H9 (cell line): ENCODE data around the gene CIB4. TPM values are rescaled to one million over a fixed set of nuclear protein-coding genes. Genes with fewer than 3 reads are reported as not detected.
A peak's percentile ranks its signal among the peaks of the same experiment; 100 is the strongest.

Source experiments
- DNase-seq: peaks from one replicate; pipeline ENCODE4 v3.0.0-alpha.2; 2017
- H2AFZ ChIP-seq: one replicate; pipeline ENCODE4 v1.6.1; 2013; ENCODE audit warnings: mild to moderate bottlenecking, low read length, control low read depth, moderate library complexity
- H2AK5ac ChIP-seq: 2 replicates; pipeline ENCODE4 v1.6.1; 2013; ENCODE audit warnings: low read length, control low read depth, mixed read lengths; ENCODE audit not compliant: insufficient read length
- H2BK120ac ChIP-seq: one replicate; pipeline ENCODE4 v1.6.1; 2013; ENCODE audit warnings: low read depth, mild to moderate bottlenecking, low read length, control low read depth, inconsistent platforms; ENCODE audit not compliant: poor library complexity, severe bottlenecking
- H2BK12ac ChIP-seq: 2 replicates; pipeline ENCODE4 v1.6.1; 2013; ENCODE audit warnings: low read length, control low read depth, mixed read lengths, low read depth; ENCODE audit not compliant: insufficient read length
- H2BK15ac ChIP-seq: 2 replicates; pipeline ENCODE4 v1.6.1; 2013; ENCODE audit warnings: low read depth, low read length, control low read depth
- H2BK20ac ChIP-seq: one replicate; pipeline ENCODE4 v1.6.1; 2013; ENCODE audit warnings: low read depth, mild to moderate bottlenecking, low read length, control low read depth, inconsistent platforms; ENCODE audit not compliant: poor library complexity, severe bottlenecking
- H2BK5ac ChIP-seq: 2 replicates; pipeline ENCODE4 v1.6.1; 2013; ENCODE audit warnings: low read length, control low read depth, mixed read lengths; ENCODE audit not compliant: insufficient read length
- H3K14ac ChIP-seq: 2 replicates; pipeline ENCODE4 v1.6.1; 2013; ENCODE audit warnings: low read length, control low read depth; ENCODE audit not compliant: insufficient read depth
- H3K18ac ChIP-seq: 2 replicates; pipeline ENCODE4 v1.6.1; 2013; ENCODE audit warnings: low read depth, mild to moderate bottlenecking, mixed read lengths, low read length, control low read depth; ENCODE audit not compliant: insufficient read length
- H3K23ac ChIP-seq: 2 replicates; pipeline ENCODE4 v1.6.1; 2013; ENCODE audit warnings: low read length, control low read depth, mixed read lengths, low read depth; ENCODE audit not compliant: insufficient read length
- H3K23me2 ChIP-seq: 2 replicates; pipeline ENCODE4 v1.6.1; 2013; ENCODE audit warnings: low read depth, mild to moderate bottlenecking, mixed read lengths, low read length, control low read depth; ENCODE audit not compliant: insufficient read length, poor library complexity, severe bottlenecking
- H3K27ac ChIP-seq: 2 replicates; pipeline ENCODE4 v1.5.1; 2013; ENCODE audit warnings: low read length, control low read depth, mixed read lengths, low read depth; ENCODE audit not compliant: insufficient read length
- H3K27me3 ChIP-seq: 2 replicates; pipeline ENCODE4 v1.6.1; 2013; ENCODE audit warnings: low read length, control low read depth, inconsistent platforms; ENCODE audit not compliant: insufficient read depth
- H3K4ac ChIP-seq: 2 replicates; pipeline ENCODE4 v1.6.1; 2013; ENCODE audit warnings: low read depth, mild to moderate bottlenecking, control low read depth, inconsistent platforms, low read length, moderate library complexity
- H3K4me1 ChIP-seq: 2 replicates; pipeline ENCODE4 v1.6.1; 2013; ENCODE audit warnings: low read length, control low read depth, inconsistent platforms; ENCODE audit not compliant: insufficient read depth
- H3K4me2 ChIP-seq: 2 replicates; pipeline ENCODE4 v1.6.1; 2013; ENCODE audit warnings: low read length, control low read depth, mixed read lengths; ENCODE audit not compliant: insufficient read length, insufficient read depth
- H3K56ac ChIP-seq: 2 replicates; pipeline ENCODE4 v1.6.1; 2013; ENCODE audit warnings: low read depth, mild to moderate bottlenecking, mixed read lengths, low read length, control low read depth; ENCODE audit not compliant: insufficient read length
- H3K79me1 ChIP-seq: 2 replicates; pipeline ENCODE4 v1.6.1; 2013; ENCODE audit warnings: low read depth, mild to moderate bottlenecking, moderate library complexity, low read length, control low read depth, inconsistent platforms; ENCODE audit not compliant: insufficient read depth, poor library complexity, severe bottlenecking
- H3K79me2 ChIP-seq: 2 replicates; pipeline ENCODE4 v1.6.1; 2013; ENCODE audit warnings: low read length, control low read depth, inconsistent platforms; ENCODE audit not compliant: insufficient read depth
- H3K9ac ChIP-seq: 2 replicates; pipeline ENCODE4 v1.6.1; 2013; ENCODE audit warnings: low read length, control low read depth, mixed read lengths; ENCODE audit not compliant: insufficient read length; ENCODE audit errors: extremely low read depth
- H3K9me3 ChIP-seq: one replicate; pipeline ENCODE4 v1.6.1; 2013; ENCODE audit warnings: low read depth, low read length, inconsistent platforms; ENCODE audit not compliant: control insufficient read depth
- H3T11ph ChIP-seq: one replicate; pipeline ENCODE4 v1.6.1; 2013; ENCODE audit warnings: mild to moderate bottlenecking, low read length, control low read depth, inconsistent platforms
- H4K20me1 ChIP-seq: one replicate; pipeline ENCODE4 v1.6.1; 2013; ENCODE audit not compliant: control insufficient read depth, insufficient read length, insufficient read depth
- H4K5ac ChIP-seq: 2 replicates; pipeline ENCODE4 v1.6.1; 2013; ENCODE audit warnings: low read depth, mild to moderate bottlenecking, mixed read lengths, low read length, control low read depth; ENCODE audit not compliant: insufficient read length
- H4K8ac ChIP-seq: replicated peaks from 2 replicates; pipeline ENCODE4 v1.6.1; 2013; ENCODE audit warnings: low read length, control low read depth, mixed read lengths, low read depth; ENCODE audit not compliant: insufficient read length
- H4K91ac ChIP-seq: 2 replicates; pipeline ENCODE4 v1.6.1; 2013; ENCODE audit warnings: low read depth, mild to moderate bottlenecking, moderate library complexity, mixed read lengths, low read length, control low read depth; ENCODE audit not compliant: insufficient read length
- H3K27ac Mint-ChIP-seq, 3 experiments: 2 replicates in 2 of 3; 3 replicates in 1 of 3; pipeline ENCODE4 v1.8.0; 2020 to 2021; ENCODE audit warnings: mixed read lengths in 3 of 3, mild to moderate bottlenecking in 1 of 3, moderate library complexity in 1 of 3
- H3K27me3 Mint-ChIP-seq: 2 replicates; pipeline ENCODE4 v1.8.0; 2021; ENCODE audit warnings: low read depth, mild to moderate bottlenecking, moderate library complexity, mixed read lengths
- H3K36me3 Mint-ChIP-seq, 3 experiments: 2 replicates in 2 of 3; 3 replicates in 1 of 3; pipeline ENCODE4 v1.8.0; 2020 to 2021; ENCODE audit warnings: low read depth in 3 of 3, mixed read lengths in 3 of 3; ENCODE audit not compliant: insufficient read depth in 1 of 3
- H3K4me1 Mint-ChIP-seq, 2 experiments: 2 replicates each; pipeline ENCODE4 v1.8.0; 2020; ENCODE audit warnings: mixed read lengths in 2 of 2
- H3K4me3 Mint-ChIP-seq, 2 experiments: 2 replicates in 1 of 2; 3 replicates in 1 of 2; pipeline ENCODE4 v1.8.0; 2020 to 2021; ENCODE audit warnings: mild to moderate bottlenecking in 2 of 2, mixed read lengths in 2 of 2, moderate library complexity in 1 of 2
- H3K9me3 Mint-ChIP-seq, 2 experiments: 2 replicates in 1 of 2; 3 replicates in 1 of 2; pipeline ENCODE4 v1.8.0; 2020; ENCODE audit warnings: mild to moderate bottlenecking in 2 of 2, mixed read lengths in 2 of 2, moderate library complexity in 1 of 2
- WGBS: extraction: QIAGEN DNeasy Blood & Tissue Kit; methylation state at CpG from one replicate; pipeline ENCODE4 v1.1.7; 2013; ENCODE audit warnings: missing lambda C conversion rate, low lambda C conversion rate, mixed read lengths; ENCODE audit not compliant: insufficient read length; ENCODE audit errors: extremely low coverage; 5-methylcytosine and 5-hydroxymethylcytosine counted together
- total RNA-seq: library from RNA; stranded (reverse); gene quantifications from 2 replicates; pipeline ENCODE4 v1.2.1, GENCODE V29; 2021
- TF ChIP-seq, protein P1 (sequence below): fragments of 200-600 bp; sonication (generic); conservative IDR thresholded peaks from 3 replicates; pipeline ENCODE4 v1.8.0; 2021; ENCODE audit warnings: antibody characterized with exemption, mild to moderate bottlenecking

Gene CIB4
- total RNA-seq, 1 experiment from 2014 or later: not detected

DNA sequence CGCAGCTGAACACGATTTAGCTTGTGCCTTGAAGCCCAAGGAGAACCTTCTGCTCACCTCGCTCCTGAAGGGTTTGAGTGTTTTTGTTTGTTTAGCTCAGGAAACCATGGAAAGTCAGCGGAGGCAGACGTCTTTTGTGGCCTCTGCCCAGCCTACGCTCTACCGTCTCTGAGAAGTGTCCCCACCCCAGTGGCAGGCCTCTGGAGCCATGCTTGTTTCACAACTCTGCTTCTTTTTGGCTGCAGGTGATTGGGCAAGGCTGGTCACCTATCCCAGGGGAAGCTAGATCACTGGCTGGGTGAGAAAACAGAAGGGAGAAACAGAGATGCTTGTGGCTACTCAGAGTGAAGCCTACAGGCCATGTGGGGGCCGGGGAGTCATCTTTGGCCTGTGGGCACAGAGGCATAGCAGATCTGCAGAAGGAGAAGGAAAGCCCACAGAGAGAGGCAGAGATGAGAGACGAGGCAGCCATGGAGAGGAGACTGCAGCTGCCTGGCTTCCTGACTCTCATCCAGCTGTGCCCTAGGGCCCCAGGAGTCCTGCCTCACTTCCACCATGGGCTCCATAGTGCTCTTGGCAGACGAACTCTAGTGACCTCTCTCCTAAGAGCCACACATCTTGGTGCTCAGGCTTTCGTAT lies 50.1 kb downstream of the CIB4 start:
- no peak overlapping the region for H3K14ac ChIP-seq
- no peaks in the 10 kb centered on the region; the same call in 1 of the 2 replicates for H3K27me3 ChIP-seq
- no peak overlapping the region for H2AK5ac ChIP-seq
- no peak overlapping the region for H2BK120ac ChIP-seq
- H3K27me3 Mint-ChIP-seq: peaks cover 60% of the 10 kb centered on the region
- H3K23me2 ChIP-seq: no peaks in the 10 kb centered on the region
- H2BK5ac ChIP-seq: no peak overlapping the region
- no CpG with 5 or more reads among the region's 11 CpGs for WGBS
- H3K4ac ChIP-seq: no peak overlapping the region
- H3K56ac ChIP-seq: no peak overlapping the region
- H3K18ac ChIP-seq: no peak overlapping the region
- no peak overlapping the region for H3K4me2 ChIP-seq
- H2BK20ac ChIP-seq: no peak overlapping the region
- peaks cover 8 to 10% of the 10 kb centered on the region in 2 experiments for H3K4me1 Mint-ChIP-seq
- H2AFZ ChIP-seq: no peak overlapping the region
- no peaks in the 10 kb centered on the region for H3K9me3 ChIP-seq
- no peaks in the 10 kb centered on the region for H3K79me1 ChIP-seq
- no peak overlapping the region for H2BK15ac ChIP-seq
- TF ChIP-seq, protein P1, sequence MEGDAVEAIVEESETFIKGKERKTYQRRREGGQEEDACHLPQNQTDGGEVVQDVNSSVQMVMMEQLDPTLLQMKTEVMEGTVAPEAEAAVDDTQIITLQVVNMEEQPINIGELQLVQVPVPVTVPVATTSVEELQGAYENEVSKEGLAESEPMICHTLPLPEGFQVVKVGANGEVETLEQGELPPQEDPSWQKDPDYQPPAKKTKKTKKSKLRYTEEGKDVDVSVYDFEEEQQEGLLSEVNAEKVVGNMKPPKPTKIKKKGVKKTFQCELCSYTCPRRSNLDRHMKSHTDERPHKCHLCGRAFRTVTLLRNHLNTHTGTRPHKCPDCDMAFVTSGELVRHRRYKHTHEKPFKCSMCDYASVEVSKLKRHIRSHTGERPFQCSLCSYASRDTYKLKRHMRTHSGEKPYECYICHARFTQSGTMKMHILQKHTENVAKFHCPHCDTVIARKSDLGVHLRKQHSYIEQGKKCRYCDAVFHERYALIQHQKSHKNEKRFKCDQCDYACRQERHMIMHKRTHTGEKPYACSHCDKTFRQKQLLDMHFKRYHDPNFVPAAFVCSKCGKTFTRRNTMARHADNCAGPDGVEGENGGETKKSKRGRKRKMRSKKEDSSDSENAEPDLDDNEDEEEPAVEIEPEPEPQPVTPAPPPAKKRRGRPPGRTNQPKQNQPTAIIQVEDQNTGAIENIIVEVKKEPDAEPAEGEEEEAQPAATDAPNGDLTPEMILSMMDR: no peak
- H3K27ac Mint-ChIP-seq: no peak overlapping the region
- H3K23ac ChIP-seq: no peak overlapping the region
- H4K20me1 ChIP-seq: no peaks in the 10 kb centered on the region
- no peak overlapping the region for H4K91ac ChIP-seq
- no peak overlapping the region for H3K9ac ChIP-seq
- H4K5ac ChIP-seq: no peak overlapping the region
- H3K4me1 ChIP-seq: no peaks in the 10 kb centered on the region
- H3K27ac ChIP-seq: no peak overlapping the region
- H3K9me3 Mint-ChIP-seq: no peaks in the 10 kb centered on the region; a peak in 1 of 5 replicates
- H2BK12ac ChIP-seq: no peak overlapping the region
- H3K36me3 Mint-ChIP-seq: no peaks in the 10 kb centered on the region
- no peak overlapping the region for H3K4me3 Mint-ChIP-seq
- no peak overlapping the region for H3T11ph ChIP-seq
- H3K79me2 ChIP-seq: no peaks in the 10 kb centered on the region
- peak; percentile 15 for DNase-seq
- no peak overlapping the region for H4K8ac ChIP-seq
